SK-N-SH (cell line): ENCODE data around the gene ESYT1.
"Not testable (repeated sequence)": the region's sequence is repeated elsewhere in the genome, so short reads cannot be mapped to it uniquely, and the experiment has no call there.

ENCODE experiments used
- NFIC ChIP-seq: IDR thresholded peaks from 2 replicates; pipeline ENCODE4 v1.4.0; 2012; ENCODE audit warnings: borderline replicate concordance
- POLR2AphosphoS5 ChIP-seq: IDR thresholded peaks from 2 replicates; pipeline ENCODE4 v1.6.1; 2012; ENCODE audit warnings: low read depth, low read length
- RXRA ChIP-seq: IDR thresholded peaks from 2 replicates; pipeline ENCODE4 v1.4.0; 2012; ENCODE audit warnings: low read depth, mild to moderate bottlenecking, borderline replicate concordance
- YY1 ChIP-seq: IDR thresholded peaks from 2 replicates; pipeline ENCODE4 v1.4.0; 2012; ENCODE audit warnings: low read depth, mild to moderate bottlenecking
- TF ChIP-seq, protein P1 (sequence below): fragments of 200-600 bp; sonication (generic); IDR thresholded peaks from 2 replicates; pipeline ENCODE4 v1.6.1; 2017; ENCODE audit warnings: antibody characterized with exemption, mild to moderate bottlenecking, moderate library complexity
- TF ChIP-seq, protein P2 (sequence below): IDR thresholded peaks from 2 replicates; pipeline ENCODE4 v1.4.0; 2012; ENCODE audit warnings: low read depth, borderline replicate concordance
- TF ChIP-seq, protein P3 (sequence below): IDR thresholded peaks from 2 replicates; pipeline ENCODE4 v1.4.0; 2012; ENCODE audit warnings: low read depth
- TF ChIP-seq, protein P4 (sequence below): IDR thresholded peaks from 2 replicates; pipeline ENCODE4 v1.6.1; 2012; ENCODE audit warnings: mild to moderate bottlenecking, low read depth, low read length, moderate library complexity

DNA sequence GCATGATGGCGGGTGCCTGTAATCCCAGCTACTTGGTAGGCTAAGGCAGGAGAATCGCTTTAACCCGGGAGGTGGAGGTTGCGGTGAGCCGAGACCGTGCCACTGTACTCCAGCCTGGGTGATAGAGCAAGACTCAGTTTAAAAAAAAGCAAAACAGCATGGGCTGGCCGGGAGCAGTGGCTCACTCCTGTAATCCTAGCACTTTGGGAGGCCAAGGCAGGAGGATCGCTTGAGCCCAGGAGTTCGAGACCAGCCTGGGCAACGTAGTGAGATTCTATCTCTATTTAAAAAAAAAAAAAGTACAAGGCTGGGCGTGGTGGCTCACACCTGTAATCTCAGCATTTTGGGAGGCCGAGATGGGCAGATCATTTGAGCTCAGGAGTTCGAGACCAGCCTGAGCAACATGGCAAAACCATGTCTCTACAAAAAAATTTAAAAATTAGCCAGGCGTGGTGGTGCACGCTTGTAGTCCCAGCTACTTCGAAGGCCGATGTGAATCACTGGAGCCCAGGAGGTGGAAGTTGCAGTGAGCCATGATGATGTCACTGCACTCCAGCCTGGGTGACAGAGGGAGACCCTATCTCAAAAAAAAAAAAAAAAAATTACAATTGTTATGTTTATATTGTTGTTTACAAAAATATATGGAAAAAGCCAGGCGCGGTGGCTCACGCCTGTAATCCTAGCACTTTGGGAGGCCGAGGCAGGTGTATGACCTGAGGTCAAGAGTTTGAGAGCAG is 28.6 kb downstream of the ESYT1 start:
- TF ChIP-seq, protein P1, sequence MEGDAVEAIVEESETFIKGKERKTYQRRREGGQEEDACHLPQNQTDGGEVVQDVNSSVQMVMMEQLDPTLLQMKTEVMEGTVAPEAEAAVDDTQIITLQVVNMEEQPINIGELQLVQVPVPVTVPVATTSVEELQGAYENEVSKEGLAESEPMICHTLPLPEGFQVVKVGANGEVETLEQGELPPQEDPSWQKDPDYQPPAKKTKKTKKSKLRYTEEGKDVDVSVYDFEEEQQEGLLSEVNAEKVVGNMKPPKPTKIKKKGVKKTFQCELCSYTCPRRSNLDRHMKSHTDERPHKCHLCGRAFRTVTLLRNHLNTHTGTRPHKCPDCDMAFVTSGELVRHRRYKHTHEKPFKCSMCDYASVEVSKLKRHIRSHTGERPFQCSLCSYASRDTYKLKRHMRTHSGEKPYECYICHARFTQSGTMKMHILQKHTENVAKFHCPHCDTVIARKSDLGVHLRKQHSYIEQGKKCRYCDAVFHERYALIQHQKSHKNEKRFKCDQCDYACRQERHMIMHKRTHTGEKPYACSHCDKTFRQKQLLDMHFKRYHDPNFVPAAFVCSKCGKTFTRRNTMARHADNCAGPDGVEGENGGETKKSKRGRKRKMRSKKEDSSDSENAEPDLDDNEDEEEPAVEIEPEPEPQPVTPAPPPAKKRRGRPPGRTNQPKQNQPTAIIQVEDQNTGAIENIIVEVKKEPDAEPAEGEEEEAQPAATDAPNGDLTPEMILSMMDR: not testable (repeated sequence)
- not testable (repeated sequence) for TF ChIP-seq RXRA, POLR2AphosphoS5, YY1, NFIC
- TF ChIP-seq, protein P2, sequence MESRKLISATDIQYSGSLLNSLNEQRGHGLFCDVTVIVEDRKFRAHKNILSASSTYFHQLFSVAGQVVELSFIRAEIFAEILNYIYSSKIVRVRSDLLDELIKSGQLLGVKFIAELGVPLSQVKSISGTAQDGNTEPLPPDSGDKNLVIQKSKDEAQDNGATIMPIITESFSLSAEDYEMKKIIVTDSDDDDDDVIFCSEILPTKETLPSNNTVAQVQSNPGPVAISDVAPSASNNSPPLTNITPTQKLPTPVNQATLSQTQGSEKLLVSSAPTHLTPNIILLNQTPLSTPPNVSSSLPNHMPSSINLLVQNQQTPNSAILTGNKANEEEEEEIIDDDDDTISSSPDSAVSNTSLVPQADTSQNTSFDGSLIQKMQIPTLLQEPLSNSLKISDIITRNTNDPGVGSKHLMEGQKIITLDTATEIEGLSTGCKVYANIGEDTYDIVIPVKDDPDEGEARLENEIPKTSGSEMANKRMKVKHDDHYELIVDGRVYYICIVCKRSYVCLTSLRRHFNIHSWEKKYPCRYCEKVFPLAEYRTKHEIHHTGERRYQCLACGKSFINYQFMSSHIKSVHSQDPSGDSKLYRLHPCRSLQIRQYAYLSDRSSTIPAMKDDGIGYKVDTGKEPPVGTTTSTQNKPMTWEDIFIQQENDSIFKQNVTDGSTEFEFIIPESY: not testable (repeated sequence)
- TF ChIP-seq, protein P3, sequence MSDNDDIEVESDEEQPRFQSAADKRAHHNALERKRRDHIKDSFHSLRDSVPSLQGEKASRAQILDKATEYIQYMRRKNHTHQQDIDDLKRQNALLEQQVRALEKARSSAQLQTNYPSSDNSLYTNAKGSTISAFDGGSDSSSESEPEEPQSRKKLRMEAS: not testable (repeated sequence)
- TF ChIP-seq, protein P4, sequence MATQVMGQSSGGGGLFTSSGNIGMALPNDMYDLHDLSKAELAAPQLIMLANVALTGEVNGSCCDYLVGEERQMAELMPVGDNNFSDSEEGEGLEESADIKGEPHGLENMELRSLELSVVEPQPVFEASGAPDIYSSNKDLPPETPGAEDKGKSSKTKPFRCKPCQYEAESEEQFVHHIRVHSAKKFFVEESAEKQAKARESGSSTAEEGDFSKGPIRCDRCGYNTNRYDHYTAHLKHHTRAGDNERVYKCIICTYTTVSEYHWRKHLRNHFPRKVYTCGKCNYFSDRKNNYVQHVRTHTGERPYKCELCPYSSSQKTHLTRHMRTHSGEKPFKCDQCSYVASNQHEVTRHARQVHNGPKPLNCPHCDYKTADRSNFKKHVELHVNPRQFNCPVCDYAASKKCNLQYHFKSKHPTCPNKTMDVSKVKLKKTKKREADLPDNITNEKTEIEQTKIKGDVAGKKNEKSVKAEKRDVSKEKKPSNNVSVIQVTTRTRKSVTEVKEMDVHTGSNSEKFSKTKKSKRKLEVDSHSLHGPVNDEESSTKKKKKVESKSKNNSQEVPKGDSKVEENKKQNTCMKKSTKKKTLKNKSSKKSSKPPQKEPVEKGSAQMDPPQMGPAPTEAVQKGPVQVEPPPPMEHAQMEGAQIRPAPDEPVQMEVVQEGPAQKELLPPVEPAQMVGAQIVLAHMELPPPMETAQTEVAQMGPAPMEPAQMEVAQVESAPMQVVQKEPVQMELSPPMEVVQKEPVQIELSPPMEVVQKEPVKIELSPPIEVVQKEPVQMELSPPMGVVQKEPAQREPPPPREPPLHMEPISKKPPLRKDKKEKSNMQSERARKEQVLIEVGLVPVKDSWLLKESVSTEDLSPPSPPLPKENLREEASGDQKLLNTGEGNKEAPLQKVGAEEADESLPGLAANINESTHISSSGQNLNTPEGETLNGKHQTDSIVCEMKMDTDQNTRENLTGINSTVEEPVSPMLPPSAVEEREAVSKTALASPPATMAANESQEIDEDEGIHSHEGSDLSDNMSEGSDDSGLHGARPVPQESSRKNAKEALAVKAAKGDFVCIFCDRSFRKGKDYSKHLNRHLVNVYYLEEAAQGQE: not testable (repeated sequence)
